NB4 (cell line): Measurements from ENCODE around the gene SLC7A9.
"Not testable (repeated sequence)": the region's sequence is repeated elsewhere in the genome, so short reads cannot be mapped to it uniquely, and the experiment has no call there.

Experiments used
- DNase-seq: peaks from one replicate; pipeline ENCODE4 v3.0.0; 2010; ENCODE audit warnings: low read depth
- H3K4me3 ChIP-seq: one replicate; pipeline ENCODE4 v1.5.1; 2011; ENCODE audit warnings: mild to moderate bottlenecking, low read depth, low read length, moderate library complexity
- MYC ChIP-seq: IDR thresholded peaks from 2 replicates; pipeline ENCODE4 v1.6.1; 2011; ENCODE audit warnings: low read depth, low read length
- POLR2A ChIP-seq: IDR thresholded peaks from 2 replicates; pipeline ENCODE4 v1.6.1; 2011; ENCODE audit warnings: mild to moderate bottlenecking; ENCODE audit not compliant: insufficient read length; ENCODE audit errors: extremely low read depth
- TF ChIP-seq, protein P1 (sequence below): IDR thresholded peaks from 2 replicates; pipeline ENCODE4 v1.6.1; 2011; ENCODE audit warnings: low read depth, low read length
- TF ChIP-seq, protein P2 (sequence below): IDR thresholded peaks from one replicate; pipeline ENCODE4 v1.5.1; 2012; ENCODE audit warnings: low read depth, low read length

Gene SLC7A9

DNA sequence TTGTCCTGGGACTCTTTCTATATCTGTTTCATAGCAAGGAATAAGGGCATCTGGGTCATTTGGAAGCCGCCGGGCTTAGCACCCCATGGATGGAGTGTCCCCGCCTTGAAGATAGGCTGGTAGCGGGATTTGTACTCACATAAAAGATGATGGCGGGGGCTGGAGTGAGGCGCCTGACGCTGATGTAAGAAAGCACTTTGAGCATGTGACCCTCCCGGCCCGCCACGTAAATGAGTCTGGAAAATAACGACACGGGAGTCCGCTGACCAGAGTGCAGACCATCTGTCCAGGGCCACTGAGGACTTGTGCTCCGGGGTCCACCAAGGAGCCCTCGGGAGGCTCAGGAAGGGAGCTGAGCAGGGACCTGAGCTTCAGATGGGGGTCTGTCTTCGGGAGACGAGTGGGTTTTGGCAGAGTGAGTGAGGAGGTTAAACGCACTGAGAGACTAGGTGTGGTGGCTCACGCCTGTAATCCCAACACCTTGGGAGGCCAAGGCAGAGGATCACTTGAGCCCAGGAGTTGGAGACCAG is 25.8 kb downstream of the SLC7A9 start:
- TF ChIP-seq POLR2A (no peak), MYC (no peak)
- TF ChIP-seq, protein P1, sequence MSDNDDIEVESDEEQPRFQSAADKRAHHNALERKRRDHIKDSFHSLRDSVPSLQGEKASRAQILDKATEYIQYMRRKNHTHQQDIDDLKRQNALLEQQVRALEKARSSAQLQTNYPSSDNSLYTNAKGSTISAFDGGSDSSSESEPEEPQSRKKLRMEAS, result no peak
- TF ChIP-seq, protein P2, sequence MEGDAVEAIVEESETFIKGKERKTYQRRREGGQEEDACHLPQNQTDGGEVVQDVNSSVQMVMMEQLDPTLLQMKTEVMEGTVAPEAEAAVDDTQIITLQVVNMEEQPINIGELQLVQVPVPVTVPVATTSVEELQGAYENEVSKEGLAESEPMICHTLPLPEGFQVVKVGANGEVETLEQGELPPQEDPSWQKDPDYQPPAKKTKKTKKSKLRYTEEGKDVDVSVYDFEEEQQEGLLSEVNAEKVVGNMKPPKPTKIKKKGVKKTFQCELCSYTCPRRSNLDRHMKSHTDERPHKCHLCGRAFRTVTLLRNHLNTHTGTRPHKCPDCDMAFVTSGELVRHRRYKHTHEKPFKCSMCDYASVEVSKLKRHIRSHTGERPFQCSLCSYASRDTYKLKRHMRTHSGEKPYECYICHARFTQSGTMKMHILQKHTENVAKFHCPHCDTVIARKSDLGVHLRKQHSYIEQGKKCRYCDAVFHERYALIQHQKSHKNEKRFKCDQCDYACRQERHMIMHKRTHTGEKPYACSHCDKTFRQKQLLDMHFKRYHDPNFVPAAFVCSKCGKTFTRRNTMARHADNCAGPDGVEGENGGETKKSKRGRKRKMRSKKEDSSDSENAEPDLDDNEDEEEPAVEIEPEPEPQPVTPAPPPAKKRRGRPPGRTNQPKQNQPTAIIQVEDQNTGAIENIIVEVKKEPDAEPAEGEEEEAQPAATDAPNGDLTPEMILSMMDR, result no peak
- DNase-seq, result no peak

GRCh38 chr19:32842061-32842460 is 27.5 kb downstream of the SLC7A9 start:
- H3K4me3 ChIP-seq, result no peak overlapping the region
- DNase-seq, result no peak
- TF ChIP-seq, protein P1, result no peak
- TF ChIP-seq, protein P2, result no peak
- TF ChIP-seq MYC, result no peak
- TF ChIP-seq POLR2A, result no peak

More for the DNA sequence above, 25.8 kb downstream of the SLC7A9 start:
- H3K4me3 ChIP-seq, result no peak overlapping the region

GRCh38 chr19:32837531-32837930 is 32.0 kb downstream of the SLC7A9 start:
- TF ChIP-seq MYC (no peak), POLR2A (no peak)
- TF ChIP-seq, protein P2, result no peak
- TF ChIP-seq, protein P1, result no peak
- H3K4me3 ChIP-seq, result no peak overlapping the region

GRCh38 chr19:32833388-32833787 is 36.2 kb downstream of the SLC7A9 start:
- DNase-seq, H3K4me3 ChIP-seq: not testable (repeated sequence)

More at GRCh38 chr19:32837531-32837930, 32.0 kb downstream of the SLC7A9 start:
- DNase-seq, result no peak

DNA sequence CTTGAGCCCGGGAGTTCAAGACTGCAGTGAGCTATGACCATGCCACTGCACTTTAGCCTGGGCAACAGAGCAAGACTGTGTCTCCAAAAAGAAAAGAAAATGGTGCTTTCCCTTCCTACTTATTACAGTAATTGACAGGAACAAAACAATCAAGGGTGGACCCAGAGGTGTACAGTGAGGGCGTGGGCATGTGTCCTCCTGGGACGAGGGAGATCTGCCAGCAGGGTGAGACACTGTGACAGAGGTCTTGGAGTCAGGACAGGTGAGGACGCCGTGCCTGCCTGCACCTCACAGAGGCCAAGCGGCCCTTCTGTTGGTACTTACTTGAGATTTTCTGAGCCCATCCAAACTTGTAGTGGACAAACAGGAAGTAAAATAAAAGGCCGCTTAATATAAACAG is 36.7 kb downstream of the SLC7A9 start:
- not testable (repeated sequence) for H3K4me3 ChIP-seq, DNase-seq

DNA sequence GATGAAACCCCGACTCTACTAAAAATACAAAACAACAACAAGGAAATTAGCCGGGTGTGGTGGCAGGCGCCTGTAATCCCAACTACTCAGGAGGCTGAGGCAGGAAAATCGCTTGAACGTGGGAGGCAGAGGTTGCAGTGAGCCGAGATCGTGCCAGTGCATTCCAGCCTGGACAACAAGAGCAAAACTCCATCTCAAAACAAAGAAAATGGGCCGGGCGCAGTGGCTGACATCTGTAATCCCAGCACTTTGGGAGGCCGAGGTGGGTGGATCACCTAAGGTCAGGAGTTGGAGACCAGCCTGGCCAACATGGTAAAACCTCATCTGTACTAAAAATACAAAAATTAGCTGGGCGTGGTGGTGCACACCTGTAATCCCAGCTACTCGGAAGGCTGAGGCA is 37.5 kb downstream of the SLC7A9 start:
- DNase-seq, result not testable (repeated sequence)

DNA sequence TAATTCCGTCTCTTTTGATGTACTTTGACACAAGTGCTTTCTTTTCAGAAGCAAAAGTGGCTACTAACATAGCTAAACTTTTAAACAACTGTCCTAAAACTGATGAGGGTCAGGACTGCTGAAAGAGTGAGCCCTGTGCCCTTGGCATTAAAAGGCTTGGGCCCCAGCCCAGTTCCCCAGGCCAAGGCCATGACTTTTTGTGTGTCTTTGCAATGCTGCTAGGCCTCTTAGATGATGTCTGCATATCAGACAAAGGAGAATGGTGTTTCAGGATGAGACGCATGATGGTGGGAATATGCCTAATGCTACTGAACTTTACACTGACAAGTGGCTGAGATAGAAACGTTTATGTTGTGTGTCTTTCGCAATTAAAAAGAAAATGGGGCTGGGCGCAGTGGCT is 38.0 kb downstream of the SLC7A9 start:
- H3K4me3 ChIP-seq, result no peak overlapping the region
- no peak for DNase-seq
- TF ChIP-seq, protein P2, result no peak
- TF ChIP-seq MYC (no peak), POLR2A (no peak)
- TF ChIP-seq, protein P1, result no peak

More for the DNA sequence above, 37.5 kb downstream of the SLC7A9 start:
- H3K4me3 ChIP-seq, result not testable (repeated sequence)
